ENCODE data around the gene DDX6. TPM values are rescaled to one million over a fixed set of nuclear protein-coding genes. Genes with fewer than 3 reads are reported as not detected.
A peak's percentile ranks its signal among the peaks of the same experiment; 100 is the strongest.
"Not testable (repeated sequence)": the region's sequence is repeated elsewhere in the genome, so short reads cannot be mapped to it uniquely, and the experiment has no call there.

DDX6 gene, protein sequence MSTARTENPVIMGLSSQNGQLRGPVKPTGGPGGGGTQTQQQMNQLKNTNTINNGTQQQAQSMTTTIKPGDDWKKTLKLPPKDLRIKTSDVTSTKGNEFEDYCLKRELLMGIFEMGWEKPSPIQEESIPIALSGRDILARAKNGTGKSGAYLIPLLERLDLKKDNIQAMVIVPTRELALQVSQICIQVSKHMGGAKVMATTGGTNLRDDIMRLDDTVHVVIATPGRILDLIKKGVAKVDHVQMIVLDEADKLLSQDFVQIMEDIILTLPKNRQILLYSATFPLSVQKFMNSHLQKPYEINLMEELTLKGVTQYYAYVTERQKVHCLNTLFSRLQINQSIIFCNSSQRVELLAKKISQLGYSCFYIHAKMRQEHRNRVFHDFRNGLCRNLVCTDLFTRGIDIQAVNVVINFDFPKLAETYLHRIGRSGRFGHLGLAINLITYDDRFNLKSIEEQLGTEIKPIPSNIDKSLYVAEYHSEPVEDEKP
- 27.3 TPM for polyA plus RNA-seq (2012; ENCODE audit: low read depth, missing spikeins)

DNA sequence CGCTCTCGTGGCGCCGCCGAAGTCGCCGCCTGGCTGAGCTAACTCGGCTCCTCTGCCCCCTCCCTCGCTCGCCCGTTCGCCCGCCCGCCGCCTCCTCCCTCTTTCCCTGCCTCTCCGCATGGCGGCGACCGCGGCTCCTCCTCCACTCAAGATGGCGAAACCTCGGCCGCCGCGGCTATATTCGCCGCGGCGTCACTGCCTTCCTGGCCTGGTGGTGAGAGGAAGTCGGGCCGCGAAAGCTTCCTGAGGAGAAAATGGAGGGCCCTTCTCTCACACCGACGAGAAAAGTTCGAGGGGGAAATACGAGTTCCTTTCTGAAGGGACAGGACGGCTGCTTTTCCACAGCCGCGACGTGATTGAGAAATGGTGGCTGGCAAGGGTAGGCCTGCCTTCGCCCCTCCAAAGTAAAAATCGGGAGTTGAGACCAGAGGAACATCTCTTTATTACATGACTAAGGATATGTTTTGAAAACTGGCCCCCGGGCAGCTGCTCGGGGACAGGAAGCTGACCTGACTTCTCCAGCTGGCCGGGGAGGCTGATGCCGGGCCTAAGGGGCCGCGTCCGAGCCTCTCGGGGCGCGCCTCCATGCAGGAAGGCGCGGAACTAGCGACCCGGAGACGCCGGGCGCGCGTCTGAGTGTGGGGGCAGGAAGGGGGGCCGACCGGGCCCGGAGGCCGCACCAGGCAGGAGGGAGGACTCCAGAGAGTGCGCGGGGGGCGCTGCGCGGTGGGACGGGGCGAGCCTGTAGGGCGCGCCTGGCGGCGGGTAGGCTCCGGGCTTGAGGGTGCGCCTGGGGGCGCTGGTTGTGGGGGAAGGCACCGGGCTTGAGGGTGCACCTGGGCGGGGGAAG, at the start of gene DDX6:
TSS of gene DDX6 (minus strand) at position 54 of the 850 bp plus-strand sequence. CDS start 4,913 bp downstream, outside the sequence.
- peak; percentile 84 for FAIRE-seq
- peak; percentile 68 for DNase-seq (ENCODE audit: insufficient read length, low spot score)
- TF ChIP-seq POLR2AphosphoS5 (IDR thresholded peaks at IDR 0.05; ENCODE audit: low read depth, low read length) (0 out of 2 replicates have a peak, but pooled peaks have one; percentile 0), POU2F2 (IDR thresholded peaks at IDR 0.05; ENCODE audit: low read depth, low read length) (no peak), PAX5 (IDR thresholded peaks at IDR 0.05; ENCODE audit: insufficient read depth, low read length, severe bottlenecking) (peak; percentile 21), POLR2A (IDR thresholded peaks at IDR 0.05; ENCODE audit: low read depth, low read length) (peak; percentile 46; the same call in 1 of the 2 replicates), SPI1 (IDR thresholded peaks at IDR 0.05; ENCODE audit: low read depth, low read length) (peak; percentile 17; the same call in 1 of the 2 replicates), TAF1 (IDR thresholded peaks at IDR 0.05; ENCODE audit: low read depth, low read length) (peak; percentile 99)

DNA sequence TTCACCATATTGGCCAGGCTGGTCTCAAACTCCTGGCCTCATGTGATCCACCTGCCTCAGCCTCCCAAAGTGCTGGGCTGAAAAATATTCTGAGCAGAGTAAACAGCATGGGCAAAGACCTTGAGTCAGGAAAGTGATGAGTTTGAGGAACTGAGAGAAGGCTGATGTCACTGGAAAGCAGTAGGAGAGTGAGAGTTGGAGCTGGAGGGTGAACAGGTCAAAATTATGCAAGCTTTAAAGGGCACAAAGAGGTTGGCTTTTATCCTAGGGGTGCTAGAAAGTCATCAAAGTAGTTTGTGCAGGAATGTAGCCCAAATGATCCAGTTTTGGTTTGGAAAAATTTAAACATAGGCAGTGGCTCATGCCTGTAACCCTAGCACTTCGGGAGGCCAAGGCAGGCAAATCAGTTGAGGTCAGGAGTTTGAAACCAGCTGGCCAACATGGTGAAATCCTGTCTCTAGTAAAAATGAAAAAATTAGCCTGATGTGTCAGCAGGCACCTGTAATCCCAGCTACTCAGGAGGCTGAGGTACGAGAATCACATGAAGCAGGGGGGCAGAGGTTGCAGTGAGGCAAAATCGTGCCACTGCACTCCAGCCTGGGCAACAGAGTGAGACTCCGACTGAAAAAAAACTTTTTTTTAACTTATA, 48.1 kb upstream of the DDX6 start:
- no peak for DNase-seq (ENCODE audit: insufficient read length, low spot score)
- TF ChIP-seq POU2F2 (IDR thresholded peaks at IDR 0.05; ENCODE audit: low read depth, low read length) (peak; percentile 33; the same call in 1 of the 2 replicates), POLR2A (IDR thresholded peaks at IDR 0.05; ENCODE audit: low read depth, low read length) (no peak), SPI1 (IDR thresholded peaks at IDR 0.05; ENCODE audit: low read depth, low read length) (peak; percentile 98), PAX5 (IDR thresholded peaks at IDR 0.05; ENCODE audit: insufficient read depth, low read length, severe bottlenecking) (peak; percentile 15), POLR2AphosphoS5 (IDR thresholded peaks at IDR 0.05; ENCODE audit: low read depth, low read length) (no peak)
- peak; percentile 88 for FAIRE-seq

DNA sequence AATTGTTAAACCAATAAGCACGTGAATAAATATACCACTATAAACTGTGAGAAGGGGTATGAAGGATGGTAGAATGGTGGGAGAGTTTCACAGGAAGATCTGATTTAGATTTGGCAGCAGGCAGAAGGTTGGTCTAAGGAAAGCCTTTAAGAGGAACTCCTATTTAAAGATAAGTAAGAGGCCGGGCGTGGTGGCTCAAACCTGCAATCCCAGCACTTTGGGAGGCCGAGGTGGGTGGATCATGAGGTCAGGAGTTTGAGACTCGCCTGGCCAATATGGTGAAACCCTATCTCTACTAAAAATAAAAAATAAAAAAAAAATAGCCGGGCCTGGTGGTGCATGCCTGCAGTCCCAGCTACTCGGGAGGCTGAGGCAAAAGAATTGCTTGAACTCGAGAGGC, 46.9 kb upstream of the DDX6 start:
- TF ChIP-seq POLR2A (IDR thresholded peaks at IDR 0.05; ENCODE audit: low read depth, low read length): no peak
- TF ChIP-seq SPI1 (IDR thresholded peaks at IDR 0.05; ENCODE audit: low read depth, low read length): no peak
- no peak for TF ChIP-seq PAX5 (IDR thresholded peaks at IDR 0.05; ENCODE audit: insufficient read depth, low read length, severe bottlenecking)
- no peak for TF ChIP-seq POLR2AphosphoS5 (IDR thresholded peaks at IDR 0.05; ENCODE audit: low read depth, low read length)
- DNase-seq (ENCODE audit: insufficient read length, low spot score): no peak

DNA sequence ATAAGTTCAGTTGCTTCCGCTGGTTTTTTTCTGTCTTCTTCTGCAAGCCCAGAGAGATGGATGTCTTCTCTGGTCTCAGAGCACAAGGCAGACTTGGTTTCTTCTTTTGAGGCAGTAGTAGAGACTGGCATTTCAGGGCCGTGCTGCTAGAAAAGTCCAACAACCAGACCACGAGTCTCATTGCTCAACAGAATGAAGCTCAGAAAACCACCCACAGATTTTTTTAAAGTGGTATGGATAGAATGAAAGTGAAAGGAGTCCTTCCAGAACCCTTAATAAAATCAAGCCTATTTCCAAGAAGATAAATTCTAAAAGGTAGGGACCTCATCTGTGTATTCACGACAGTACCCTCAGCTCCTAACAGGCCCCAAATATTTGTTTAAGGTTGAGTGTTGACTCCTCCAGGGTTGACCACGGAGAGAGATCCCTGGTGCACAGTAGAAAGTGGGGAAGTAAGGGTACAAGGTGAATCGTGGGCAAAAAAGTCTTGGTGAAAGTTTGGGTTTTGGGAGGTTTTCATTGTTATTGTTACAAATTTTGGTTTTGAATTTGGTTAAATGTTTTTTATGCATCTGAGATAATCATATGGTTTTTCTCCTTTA, 43.6 kb upstream of the DDX6 start:
- FAIRE-seq: no peak
- DNase-seq (ENCODE audit: insufficient read length, low spot score): no peak
- TF ChIP-seq PAX5 (IDR thresholded peaks at IDR 0.05; ENCODE audit: insufficient read depth, low read length, severe bottlenecking) (no peak), POLR2AphosphoS5 (IDR thresholded peaks at IDR 0.05; ENCODE audit: low read depth, low read length) (no peak), POU2F2 (IDR thresholded peaks at IDR 0.05; ENCODE audit: low read depth, low read length) (no peak), SPI1 (IDR thresholded peaks at IDR 0.05; ENCODE audit: low read depth, low read length) (no peak), TAF1 (IDR thresholded peaks at IDR 0.05; ENCODE audit: low read depth, low read length) (no peak), POLR2A (IDR thresholded peaks at IDR 0.05; ENCODE audit: low read depth, low read length) (no peak)

More for the DNA sequence above, 46.9 kb upstream of the DDX6 start:
- no peak for FAIRE-seq

DNA sequence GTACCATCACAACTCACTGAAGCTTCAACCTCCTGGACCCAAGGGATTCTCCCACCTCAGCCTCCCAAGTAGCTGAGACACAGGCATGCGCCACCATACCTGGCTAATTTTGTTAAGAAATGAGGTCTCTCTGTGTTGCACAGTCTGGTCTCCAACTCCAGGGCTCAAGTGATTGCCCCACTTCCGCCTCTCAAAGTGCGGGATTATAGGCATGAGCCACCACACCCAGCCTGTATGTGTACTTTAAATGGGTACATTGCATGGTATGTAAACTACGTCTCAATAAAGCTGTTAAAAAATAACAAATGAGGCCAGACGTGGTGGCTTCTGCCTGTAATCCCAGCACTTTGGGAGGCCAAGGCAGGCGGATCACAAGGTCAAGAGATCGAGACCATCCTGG, 36.2 kb upstream of the DDX6 start:
- DNase-seq (ENCODE audit: insufficient read length, low spot score): no peak
- TF ChIP-seq POLR2AphosphoS5 (IDR thresholded peaks at IDR 0.05; ENCODE audit: low read depth, low read length): no peak
- no peak for TF ChIP-seq TAF1 (IDR thresholded peaks at IDR 0.05; ENCODE audit: low read depth, low read length)
- no peak for TF ChIP-seq SPI1 (IDR thresholded peaks at IDR 0.05; ENCODE audit: low read depth, low read length)
- no peak for TF ChIP-seq POU2F2 (IDR thresholded peaks at IDR 0.05; ENCODE audit: low read depth, low read length)
- no peak for FAIRE-seq

DNA sequence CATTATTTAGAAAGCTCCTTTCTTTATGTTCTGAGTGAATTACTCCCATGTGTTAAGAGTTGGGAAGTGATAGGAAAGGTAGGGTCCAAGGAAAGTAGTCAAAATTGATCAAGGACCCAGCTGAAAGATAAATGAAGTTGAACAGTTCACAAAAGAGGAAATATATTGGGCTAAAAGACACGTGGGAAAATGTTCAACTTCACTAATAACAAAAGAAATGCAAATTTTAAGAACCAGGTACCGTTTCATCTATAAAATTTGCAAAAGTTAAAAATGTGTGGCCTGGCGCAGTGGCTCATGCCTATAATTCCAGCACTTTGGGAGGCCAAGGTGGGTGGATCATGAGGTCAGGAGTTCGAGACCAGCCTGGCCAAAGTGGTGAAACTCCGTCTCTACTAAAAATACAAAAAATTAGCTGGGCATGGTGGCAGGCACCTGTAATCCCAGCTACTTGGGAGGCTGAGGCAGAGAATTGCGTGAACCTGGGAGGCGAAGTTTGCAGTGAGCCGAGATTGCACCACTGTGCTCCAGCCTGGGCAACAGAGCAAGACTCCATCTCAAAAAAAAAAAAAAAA, 32.1 kb upstream of the DDX6 start:
- not testable (repeated sequence) for FAIRE-seq

DNA sequence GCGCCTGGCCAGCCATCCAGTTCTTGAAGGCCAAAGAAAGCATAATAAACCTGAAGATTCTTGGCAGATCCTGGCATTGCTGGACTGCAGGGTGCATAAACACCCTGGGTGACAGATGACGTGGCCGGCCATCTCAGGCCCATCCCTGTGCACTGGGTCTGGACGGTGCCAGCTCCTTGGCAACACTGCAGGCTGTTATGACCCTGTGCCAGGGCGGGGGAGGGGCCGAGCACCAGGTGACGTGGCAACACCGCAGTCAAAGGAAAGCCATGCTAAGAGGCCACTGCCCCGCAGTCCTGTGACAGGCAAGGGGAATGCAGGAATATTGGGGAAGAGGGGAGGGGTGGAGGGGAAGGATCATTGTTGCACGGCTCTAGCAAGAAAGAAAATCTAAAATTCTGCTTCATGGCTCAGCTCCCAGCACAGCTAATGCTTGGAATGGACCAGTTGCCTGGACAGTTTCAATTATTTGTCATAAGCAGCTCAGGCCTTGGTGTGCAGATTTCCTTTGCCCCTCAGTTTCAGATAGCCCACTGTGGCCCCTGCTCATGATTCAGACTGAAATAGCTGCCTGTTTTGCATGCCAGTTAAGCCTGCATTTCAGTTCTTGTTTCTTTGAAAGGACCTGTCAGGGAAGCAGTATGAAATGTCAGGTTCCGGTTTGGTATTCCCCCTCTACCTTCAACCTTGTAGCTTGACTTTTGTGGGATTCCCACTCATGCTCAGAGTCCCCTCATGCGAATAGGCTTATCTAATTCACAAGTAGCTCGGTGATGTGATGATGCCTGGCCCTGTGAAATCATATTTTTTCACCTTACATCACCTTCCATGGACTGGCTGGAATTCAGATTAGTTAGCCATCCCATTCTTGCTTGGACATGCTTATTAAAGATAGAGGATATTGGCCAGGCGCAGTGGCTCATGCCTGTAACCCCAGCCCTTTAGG, 29.7 kb upstream of the DDX6 start:
- peak; percentile 37 for DNase-seq (ENCODE audit: insufficient read length, low spot score)
- peak; percentile 60; the same call in 1 of the 2 replicates for TF ChIP-seq POLR2A (IDR thresholded peaks at IDR 0.05; ENCODE audit: low read depth, low read length)
- peak; percentile 100 for TF ChIP-seq POU2F2 (IDR thresholded peaks at IDR 0.05; ENCODE audit: low read depth, low read length)
- TF ChIP-seq SPI1 (IDR thresholded peaks at IDR 0.05; ENCODE audit: low read depth, low read length): peak; percentile 95
- TF ChIP-seq PAX5 (IDR thresholded peaks at IDR 0.05; ENCODE audit: insufficient read depth, low read length, severe bottlenecking): no peak
- TF ChIP-seq TAF1 (IDR thresholded peaks at IDR 0.05; ENCODE audit: low read depth, low read length): no peak
- TF ChIP-seq POLR2AphosphoS5 (IDR thresholded peaks at IDR 0.05; ENCODE audit: low read depth, low read length): peak; percentile 55; the same call in 1 of the 2 replicates
- FAIRE-seq: peak; percentile 99

More for the DNA sequence above, 32.1 kb upstream of the DDX6 start:
- not testable (repeated sequence) for DNase-seq (ENCODE audit: insufficient read length, low spot score)

DNA sequence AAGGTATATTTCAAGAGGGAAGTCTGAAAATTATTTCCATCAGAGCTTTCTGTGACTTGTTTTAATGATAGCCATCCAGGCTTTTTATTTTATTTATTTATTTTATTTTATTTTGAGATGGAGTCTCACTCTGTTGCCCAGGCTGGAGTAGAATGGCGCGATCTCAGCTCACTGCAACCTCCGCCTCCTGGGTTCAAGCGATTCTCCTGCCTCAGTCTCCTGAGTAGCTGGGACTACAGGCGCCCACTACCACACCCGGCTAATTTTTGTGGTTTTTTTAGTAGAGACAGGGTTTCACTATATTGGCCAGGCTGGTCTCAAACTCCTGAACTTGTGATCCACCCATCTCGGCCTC, 29.0 kb upstream of the DDX6 start:
- not testable (repeated sequence) for DNase-seq (ENCODE audit: insufficient read length, low spot score); FAIRE-seq

Data from GM12891 (cell line).